Testis (tissue), 3 donors: Measurements from ENCODE around the gene SLC13A4. TPM values are rescaled to one million over a fixed set of nuclear protein-coding genes. Genes with fewer than 3 reads are reported as not detected.
"Not testable (repeated sequence)": the region's sequence is repeated elsewhere in the genome, so short reads cannot be mapped to it uniquely, and the experiment has no call there.

Experiments used
- DNase-seq: peaks from one replicate; pipeline ENCODE4 v3.0.0-alpha.2; 2019
- H3K27ac ChIP-seq, 2 donors: fragments of 200-600 bp; sonication (generic); one replicate each; pipeline ENCODE4 v1.5.1; 2019
- H3K27me3 ChIP-seq: fragments of 200-600 bp; sonication (generic); one replicate; pipeline ENCODE4 v1.5.1; 2019
- H3K36me3 ChIP-seq: fragments of 200-600 bp; sonication (generic); one replicate; pipeline ENCODE4 v1.5.1; 2017; ENCODE audit warnings: low read depth; ENCODE audit errors: missing control alignments
- H3K4me1 ChIP-seq: fragments of 200-600 bp; sonication (generic); one replicate; pipeline ENCODE4 v1.5.1; 2019
- H3K4me3 ChIP-seq, 2 donors: fragments of 200-600 bp; sonication (generic); one replicate each; pipeline ENCODE4 v1.5.1; 2017 to 2019
- H3K9me3 ChIP-seq: fragments of 200-600 bp; sonication (generic); one replicate; pipeline ENCODE4 v1.5.1; 2017
- POLR2A ChIP-seq: fragments of 450-650 bp; IDR thresholded peaks from one replicate; pipeline ENCODE4 v1.6.1; 2017; ENCODE audit warnings: antibody characterized with exemption, mild to moderate bottlenecking, moderate library complexity
- WGBS, 2 donors: methylation state at CpG; one replicate each; pipeline ENCODE4 v1.1.5; 2018; 5-methylcytosine and 5-hydroxymethylcytosine counted together
- intact Hi-C: fragments of 100-400 bp; cut with DNase I; formaldehyde crosslinking; loops from one replicate; pipeline ENCODE4 v1.15.1; 2023; ENCODE audit warnings: low total_unique reads
- polyA plus RNA-seq: library from polyadenylated mRNA; stranded (reverse); fragments of 350-450 nt; fragmentation: Illumina TruSeq; extraction: RNeasy Lipid Tissue Mini Kit (QIAGEN cat#74804); gene quantifications from one replicate; pipeline ENCODE4 v1.2.3, GENCODE V29; 2014; ENCODE audit warnings: low read depth, low replicate concordance; ENCODE audit not compliant: insufficient read depth
- total RNA-seq, 2 donors: library from RNA; depleted of rRNA; stranded (reverse); fragments of >200 nt; gene quantifications; one replicate each; pipeline ENCODE4 v1.2.3, GENCODE V29; 2016
- TF ChIP-seq, protein P1 (sequence below), 3 experiments: fragments of 450-650 bp in 2 of 3; fragments of 200-600 bp in 1 of 3; sonication (generic) in 1 of 3; IDR thresholded peaks; one replicate each; pipeline ENCODE4 v1.5.1; 2016 to 2019; ENCODE audit warnings: antibody characterized with exemption in 3 of 3, mild to moderate bottlenecking in 2 of 3, moderate library complexity in 1 of 3

SLC13A4 gene
- total and polyA plus RNA-seq, 3 donors from 2014 or later = 19.0 to 34.6 (median 33.0) TPM

- WGBS, 2 donors = 52 to 67% methylated on average over 1 to 2 of the region's 2 CpGs
- no peak for DNase-seq
- Histone ChIP-seq H3K9me3 (no peaks in the 10 kb centered on the region), H3K27ac (no peak overlapping the region), H3K27me3 (no peaks in the 10 kb centered on the region), H3K36me3 (no peaks in the 10 kb centered on the region), H3K4me3 (no peak overlapping the region), H3K4me1 (peaks cover 7% of the 10 kb centered on the region)
- TF ChIP-seq POLR2A = no peak
- TF ChIP-seq, protein P1, sequence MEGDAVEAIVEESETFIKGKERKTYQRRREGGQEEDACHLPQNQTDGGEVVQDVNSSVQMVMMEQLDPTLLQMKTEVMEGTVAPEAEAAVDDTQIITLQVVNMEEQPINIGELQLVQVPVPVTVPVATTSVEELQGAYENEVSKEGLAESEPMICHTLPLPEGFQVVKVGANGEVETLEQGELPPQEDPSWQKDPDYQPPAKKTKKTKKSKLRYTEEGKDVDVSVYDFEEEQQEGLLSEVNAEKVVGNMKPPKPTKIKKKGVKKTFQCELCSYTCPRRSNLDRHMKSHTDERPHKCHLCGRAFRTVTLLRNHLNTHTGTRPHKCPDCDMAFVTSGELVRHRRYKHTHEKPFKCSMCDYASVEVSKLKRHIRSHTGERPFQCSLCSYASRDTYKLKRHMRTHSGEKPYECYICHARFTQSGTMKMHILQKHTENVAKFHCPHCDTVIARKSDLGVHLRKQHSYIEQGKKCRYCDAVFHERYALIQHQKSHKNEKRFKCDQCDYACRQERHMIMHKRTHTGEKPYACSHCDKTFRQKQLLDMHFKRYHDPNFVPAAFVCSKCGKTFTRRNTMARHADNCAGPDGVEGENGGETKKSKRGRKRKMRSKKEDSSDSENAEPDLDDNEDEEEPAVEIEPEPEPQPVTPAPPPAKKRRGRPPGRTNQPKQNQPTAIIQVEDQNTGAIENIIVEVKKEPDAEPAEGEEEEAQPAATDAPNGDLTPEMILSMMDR (IDR thresholded peaks at IDR 0.05) = no peak
- intact Hi-C loops = no loop called here
Observed at GRCh38 chr7:135741905-135742304, 13.9 kb upstream of the SLC13A4 start.

- no peaks in the 10 kb centered on the region for H3K36me3 ChIP-seq
- 76 to 88% methylated on average over 3 of the region's 3 CpGs for WGBS, 2 donors
- no peaks in the 10 kb centered on the region for H3K9me3 ChIP-seq
- no peak for DNase-seq
- H3K27ac ChIP-seq = no peak overlapping the region
- H3K4me1 ChIP-seq = peaks cover 7% of the 10 kb centered on the region
- no peaks in the 10 kb centered on the region for H3K27me3 ChIP-seq
- no peak for TF ChIP-seq POLR2A
- TF ChIP-seq, protein P1 (IDR thresholded peaks at IDR 0.05) = no peak
- H3K4me3 ChIP-seq = no peak overlapping the region
- intact Hi-C loops = no loop called here
Observed at GRCh38 chr7:135740889-135741288, 12.9 kb upstream of the SLC13A4 start.

DNA sequence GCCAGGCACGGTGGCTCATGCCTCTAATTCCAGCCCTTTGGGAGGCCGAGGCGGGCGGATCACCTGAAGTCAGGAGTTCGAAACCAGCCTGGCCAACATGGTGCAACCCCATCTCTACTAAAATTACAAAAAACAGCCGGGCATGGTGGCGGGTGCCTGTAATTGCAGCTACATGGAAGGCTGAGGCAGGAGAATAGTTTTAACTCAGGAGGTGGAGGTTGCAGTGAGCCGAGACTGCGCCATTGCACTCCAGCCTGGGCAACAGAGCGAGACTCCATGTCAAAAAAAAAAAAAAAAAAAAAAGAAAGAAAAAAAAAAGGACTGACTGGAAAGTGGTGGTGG lies 9.3 kb upstream of the SLC13A4 start:
- H3K4me3 ChIP-seq, H3K4me1 ChIP-seq, H3K27ac ChIP-seq, DNase-seq, H3K9me3 ChIP-seq, H3K36me3 ChIP-seq, intact Hi-C loops, H3K27me3 ChIP-seq: not testable (repeated sequence)
- 86 to 97% methylated on average over 10 of the region's 10 CpGs for WGBS, 2 donors

- WGBS, 2 donors = 87 to 93% methylated on average over 6 of the region's 6 CpGs
- no peaks in the 10 kb centered on the region for H3K36me3 ChIP-seq
- no peaks in the 10 kb centered on the region for H3K27me3 ChIP-seq
- no peak overlapping the region for H3K4me3 ChIP-seq
- H3K27ac ChIP-seq = no peak overlapping the region
- TF ChIP-seq, protein P1 (IDR thresholded peaks at IDR 0.05) = no peak
- TF ChIP-seq POLR2A = no peak
- H3K9me3 ChIP-seq = no peaks in the 10 kb centered on the region
- intact Hi-C loops = no loop called here
- no peaks in the 10 kb centered on the region for H3K4me1 ChIP-seq
- no peak for DNase-seq
Observed at GRCh38 chr7:135736586-135737305, 8.8 kb upstream of the SLC13A4 start.

DNA sequence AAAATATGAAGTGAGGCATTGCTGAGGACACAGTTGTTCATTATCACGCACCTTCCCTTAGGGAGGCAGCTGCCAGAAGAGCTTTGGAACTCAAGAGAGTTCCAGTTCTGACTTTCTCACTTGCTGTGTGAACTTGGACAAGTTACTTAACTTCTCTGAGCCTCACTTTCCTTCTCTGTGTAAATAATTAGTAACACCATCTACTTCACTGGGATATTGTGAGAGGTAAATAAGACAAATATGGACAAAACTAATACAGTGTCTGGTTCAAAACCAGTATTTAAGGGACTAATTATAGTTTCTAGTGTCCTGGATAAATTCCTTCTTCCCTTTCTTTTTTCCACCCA lies 6.3 kb upstream of the SLC13A4 start:
- Histone ChIP-seq H3K4me1 (no peaks in the 10 kb centered on the region), H3K27me3 (no peaks in the 10 kb centered on the region), H3K36me3 (no peaks in the 10 kb centered on the region), H3K9me3 (no peaks in the 10 kb centered on the region), H3K4me3 (no peak overlapping the region), H3K27ac (no peak overlapping the region)
- intact Hi-C loops = no loop called here
- no peak for DNase-seq
- TF ChIP-seq POLR2A = no peak
- TF ChIP-seq, protein P1 (IDR thresholded peaks at IDR 0.05) = no peak
- whole genome bisulfite sequencing, 2 donors = 79 to 82% methylated on average over 1 of the region's 1 CpG
